ENCODE data around the gene CRACR2A. TPM values are rescaled to one million over a fixed set of nuclear protein-coding genes. Genes with fewer than 3 reads are reported as not detected.

Gene CRACR2A
- total and polyA plus RNA-seq, 10 of the 15 experiments (the other 5 are each of a cell fraction or from before 2014, with no cell fraction given), result 2.1 to 18.0 (median 13.2) TPM

GRCh38 chr12:3605692-3606091 is 147.2 kb downstream of the CRACR2A start (continued):
- TF ChIP-seq, protein P1, sequence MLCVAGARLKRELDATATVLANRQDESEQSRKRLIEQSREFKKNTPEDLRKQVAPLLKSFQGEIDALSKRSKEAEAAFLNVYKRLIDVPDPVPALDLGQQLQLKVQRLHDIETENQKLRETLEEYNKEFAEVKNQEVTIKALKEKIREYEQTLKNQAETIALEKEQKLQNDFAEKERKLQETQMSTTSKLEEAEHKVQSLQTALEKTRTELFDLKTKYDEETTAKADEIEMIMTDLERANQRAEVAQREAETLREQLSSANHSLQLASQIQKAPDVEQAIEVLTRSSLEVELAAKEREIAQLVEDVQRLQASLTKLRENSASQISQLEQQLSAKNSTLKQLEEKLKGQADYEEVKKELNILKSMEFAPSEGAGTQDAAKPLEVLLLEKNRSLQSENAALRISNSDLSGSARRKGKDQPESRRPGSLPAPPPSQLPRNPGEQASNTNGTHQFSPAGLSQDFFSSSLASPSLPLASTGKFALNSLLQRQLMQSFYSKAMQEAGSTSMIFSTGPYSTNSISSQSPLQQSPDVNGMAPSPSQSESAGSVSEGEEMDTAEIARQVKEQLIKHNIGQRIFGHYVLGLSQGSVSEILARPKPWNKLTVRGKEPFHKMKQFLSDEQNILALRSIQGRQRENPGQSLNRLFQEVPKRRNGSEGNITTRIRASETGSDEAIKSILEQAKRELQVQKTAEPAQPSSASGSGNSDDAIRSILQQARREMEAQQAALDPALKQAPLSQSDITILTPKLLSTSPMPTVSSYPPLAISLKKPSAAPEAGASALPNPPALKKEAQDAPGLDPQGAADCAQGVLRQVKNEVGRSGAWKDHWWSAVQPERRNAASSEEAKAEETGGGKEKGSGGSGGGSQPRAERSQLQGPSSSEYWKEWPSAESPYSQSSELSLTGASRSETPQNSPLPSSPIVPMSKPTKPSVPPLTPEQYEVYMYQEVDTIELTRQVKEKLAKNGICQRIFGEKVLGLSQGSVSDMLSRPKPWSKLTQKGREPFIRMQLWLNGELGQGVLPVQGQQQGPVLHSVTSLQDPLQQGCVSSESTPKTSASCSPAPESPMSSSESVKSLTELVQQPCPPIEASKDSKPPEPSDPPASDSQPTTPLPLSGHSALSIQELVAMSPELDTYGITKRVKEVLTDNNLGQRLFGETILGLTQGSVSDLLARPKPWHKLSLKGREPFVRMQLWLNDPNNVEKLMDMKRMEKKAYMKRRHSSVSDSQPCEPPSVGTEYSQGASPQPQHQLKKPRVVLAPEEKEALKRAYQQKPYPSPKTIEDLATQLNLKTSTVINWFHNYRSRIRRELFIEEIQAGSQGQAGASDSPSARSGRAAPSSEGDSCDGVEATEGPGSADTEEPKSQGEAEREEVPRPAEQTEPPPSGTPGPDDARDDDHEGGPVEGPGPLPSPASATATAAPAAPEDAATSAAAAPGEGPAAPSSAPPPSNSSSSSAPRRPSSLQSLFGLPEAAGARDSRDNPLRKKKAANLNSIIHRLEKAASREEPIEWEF (IDR thresholded peaks at IDR 0.05; ENCODE audit: insufficient replicate concordance, low read depth, low read length), result no peak

DNA sequence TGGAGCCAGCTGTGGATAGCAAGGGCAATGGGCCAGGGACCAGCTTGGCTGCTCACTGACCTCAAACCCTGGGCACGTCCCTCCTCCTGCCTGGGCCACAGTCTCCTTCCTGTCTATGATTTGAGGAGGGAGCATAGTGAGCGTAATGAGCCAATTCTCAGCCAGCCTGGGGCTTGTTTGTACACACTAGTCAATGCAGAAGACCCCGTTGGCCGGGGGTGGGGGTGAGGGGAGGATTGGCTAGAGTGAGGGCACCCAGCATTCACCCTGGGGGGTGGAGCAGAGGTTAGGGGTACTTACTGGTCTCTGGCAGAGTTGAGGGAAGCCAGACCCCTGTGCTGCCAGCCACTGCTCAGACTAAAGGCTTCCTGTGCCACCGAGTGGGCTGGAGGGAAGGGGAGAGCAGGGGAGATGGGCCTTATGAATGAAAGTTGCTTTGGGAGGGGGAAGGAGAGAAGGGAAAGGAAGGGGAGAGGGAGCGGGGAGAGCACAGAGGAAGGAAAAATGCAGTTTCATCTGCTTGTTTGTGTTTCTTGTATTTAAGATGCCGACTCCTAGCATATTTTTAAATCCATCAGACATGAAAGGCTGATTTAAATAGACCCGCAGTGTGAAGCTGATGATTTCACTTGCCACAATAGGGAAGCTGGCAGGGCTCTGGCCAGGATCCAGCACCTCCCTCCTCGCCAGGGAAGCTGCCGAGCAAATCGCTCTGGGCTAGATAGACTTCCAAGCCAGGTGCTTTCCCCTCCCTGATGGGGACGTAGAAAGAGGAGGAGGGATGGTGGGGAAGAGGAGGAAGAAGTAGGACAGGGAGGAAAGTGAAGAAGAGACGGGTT is 147.9 kb downstream of the CRACR2A start:
- RAD21 ChIA-PET (ENCODE audit: unreplicated experiment), result no interaction called here
- H2AFZ ChIP-seq (ENCODE audit: control insufficient read depth, low read depth, low read length), result no peak overlapping the region
- 10% methylated on average over 12 of the region's 13 CpGs for WGBS (ENCODE audit: insufficient coverage, insufficient replicate concordance, low lambda C conversion rate, missing lambda C conversion rate)
- no TSS peak for BruUV-seq (replicated peaks)
- in situ Hi-C loops (cut with MboI) (no loop called here), intact Hi-C loops (cut with micrococcal nuclease; ENCODE audit: unreplicated experiment) (no loop called here)
- no peaks in the 10 kb centered on the region for H3K4me1 ChIP-seq (ENCODE audit: control insufficient read depth, insufficient read depth, low read length)
- SMC1A ChIA-PET (ENCODE audit: uncharacterized antibody, unreplicated experiment), result interaction anchor here (0.7 kb wide), 1 partner anchor 18 kb away, joined by 3 read pairs; no protein-coding TSS in a partner anchor
- no peak overlapping the region for H3K9ac ChIP-seq (ENCODE audit: control insufficient read depth, insufficient read depth, low read length)
- DNase-seq (ENCODE audit: low read depth, low spot score) (no peak), ATAC-seq (no peak), FAIRE-seq (no peak)
- no peaks in the 10 kb centered on the region for H3K9me3 ChIP-seq (replicated peaks; ENCODE audit: control insufficient read depth, insufficient read depth, low read length)
- H3K79me2 ChIP-seq (ENCODE audit: control insufficient read depth, insufficient read depth, low read length), result no peaks in the 10 kb centered on the region
- peaks cover 0 to 3% of the 10 kb centered on the region in 2 experiments; a peak in 1 of 4 replicates for H3K27me3 ChIP-seq (replicated peaks in 1 of 2; ENCODE audit: control insufficient read depth in 2 of 2, insufficient read depth in 2 of 2, low read length in 1 of 2)
- no peak overlapping the region for H3K27ac ChIP-seq (ENCODE audit: control insufficient read depth, insufficient read depth)
- no peaks in the 10 kb centered on the region; the same call in 1 of the 2 replicates for H4K20me1 ChIP-seq (ENCODE audit: control insufficient read depth, insufficient read depth)
- H3K36me3 ChIP-seq (ENCODE audit: control insufficient read depth in 2 of 2, insufficient read depth in 2 of 2, low read length in 1 of 2), result no peaks in the 10 kb centered on the region
- CTCF ChIA-PET, result no interaction called here
- POLR2A ChIA-PET, result no interaction called here
- H3K4me2 ChIP-seq (ENCODE audit: control insufficient read depth, insufficient read depth), result no peak overlapping the region
- no peak overlapping the region for H3K4me3 ChIP-seq
- TF ChIP-seq, protein P2, sequence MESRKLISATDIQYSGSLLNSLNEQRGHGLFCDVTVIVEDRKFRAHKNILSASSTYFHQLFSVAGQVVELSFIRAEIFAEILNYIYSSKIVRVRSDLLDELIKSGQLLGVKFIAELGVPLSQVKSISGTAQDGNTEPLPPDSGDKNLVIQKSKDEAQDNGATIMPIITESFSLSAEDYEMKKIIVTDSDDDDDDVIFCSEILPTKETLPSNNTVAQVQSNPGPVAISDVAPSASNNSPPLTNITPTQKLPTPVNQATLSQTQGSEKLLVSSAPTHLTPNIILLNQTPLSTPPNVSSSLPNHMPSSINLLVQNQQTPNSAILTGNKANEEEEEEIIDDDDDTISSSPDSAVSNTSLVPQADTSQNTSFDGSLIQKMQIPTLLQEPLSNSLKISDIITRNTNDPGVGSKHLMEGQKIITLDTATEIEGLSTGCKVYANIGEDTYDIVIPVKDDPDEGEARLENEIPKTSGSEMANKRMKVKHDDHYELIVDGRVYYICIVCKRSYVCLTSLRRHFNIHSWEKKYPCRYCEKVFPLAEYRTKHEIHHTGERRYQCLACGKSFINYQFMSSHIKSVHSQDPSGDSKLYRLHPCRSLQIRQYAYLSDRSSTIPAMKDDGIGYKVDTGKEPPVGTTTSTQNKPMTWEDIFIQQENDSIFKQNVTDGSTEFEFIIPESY (IDR thresholded peaks at IDR 0.05), result no peak
- no peak for TF ChIP-seq CBFB (IDR thresholded peaks at IDR 0.05; ENCODE audit: low read depth)
- no peak for TF ChIP-seq BMI1 (IDR thresholded peaks at IDR 0.05; ENCODE audit: borderline replicate concordance)
- TF ChIP-seq SPI1 (IDR thresholded peaks at IDR 0.05; ENCODE audit: borderline replicate concordance, insufficient read depth, low read depth, low read length), result no peak
- TF ChIP-seq, protein P3, sequence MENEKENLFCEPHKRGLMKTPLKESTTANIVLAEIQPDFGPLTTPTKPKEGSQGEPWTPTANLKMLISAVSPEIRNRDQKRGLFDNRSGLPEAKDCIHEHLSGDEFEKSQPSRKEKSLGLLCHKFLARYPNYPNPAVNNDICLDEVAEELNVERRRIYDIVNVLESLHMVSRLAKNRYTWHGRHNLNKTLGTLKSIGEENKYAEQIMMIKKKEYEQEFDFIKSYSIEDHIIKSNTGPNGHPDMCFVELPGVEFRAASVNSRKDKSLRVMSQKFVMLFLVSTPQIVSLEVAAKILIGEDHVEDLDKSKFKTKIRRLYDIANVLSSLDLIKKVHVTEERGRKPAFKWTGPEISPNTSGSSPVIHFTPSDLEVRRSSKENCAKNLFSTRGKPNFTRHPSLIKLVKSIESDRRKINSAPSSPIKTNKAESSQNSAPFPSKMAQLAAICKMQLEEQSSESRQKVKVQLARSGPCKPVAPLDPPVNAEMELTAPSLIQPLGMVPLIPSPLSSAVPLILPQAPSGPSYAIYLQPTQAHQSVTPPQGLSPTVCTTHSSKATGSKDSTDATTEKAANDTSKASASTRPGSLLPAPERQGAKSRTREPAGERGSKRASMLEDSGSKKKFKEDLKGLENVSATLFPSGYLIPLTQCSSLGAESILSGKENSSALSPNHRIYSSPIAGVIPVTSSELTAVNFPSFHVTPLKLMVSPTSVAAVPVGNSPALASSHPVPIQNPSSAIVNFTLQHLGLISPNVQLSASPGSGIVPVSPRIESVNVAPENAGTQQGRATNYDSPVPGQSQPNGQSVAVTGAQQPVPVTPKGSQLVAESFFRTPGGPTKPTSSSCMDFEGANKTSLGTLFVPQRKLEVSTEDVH (IDR thresholded peaks at IDR 0.05; ENCODE audit: low read depth, partially characterized antibody), result no peak
- no peak for TF ChIP-seq RAD21 (IDR thresholded peaks at IDR 0.05; ENCODE audit: insufficient read depth, low read depth, low read length)
- no peak for TF ChIP-seq NBN (IDR thresholded peaks at IDR 0.05)
- TF ChIP-seq ZNF384 (IDR thresholded peaks at IDR 0.05; ENCODE audit: borderline replicate concordance, low read depth, low read length), result no peak
- TF ChIP-seq HDAC6 (IDR thresholded peaks at IDR 0.05; ENCODE audit: unreplicated experiment), result no peak
- no peak for TF ChIP-seq SIN3A (IDR thresholded peaks at IDR 0.05; ENCODE audit: low read depth, low read length)
- TF ChIP-seq RAD51 (IDR thresholded peaks at IDR 0.05), result no peak

Measured in GM12878 (cell line).